HG03432 (cell line): ENCODE data around the gene LY6G6D.
"Not testable (repeated sequence)": the region's sequence is repeated elsewhere in the genome, so short reads cannot be mapped to it uniquely, and the experiment has no call there.

Experiments
- ATAC-seq: cut with Tn5 transposase; IDR thresholded peaks from one replicate; pipeline ENCODE4 v1.9.1; 2021; ENCODE audit warnings: mild to moderate bottlenecking, moderate library complexity; ENCODE audit not compliant: unreplicated experiment

LY6G6D gene

GRCh38 chr6:31691564-31692108 is 23.5 kb upstream of the LY6G6D start:
- ATAC-seq: no peak

GRCh38 chr6:31692353-31692752 is 22.8 kb upstream of the LY6G6D start:
- no peak for ATAC-seq

GRCh38 chr6:31692886-31693285 is 22.3 kb upstream of the LY6G6D start:
- ATAC-seq: no peak

GRCh38 chr6:31693535-31693934 is 21.6 kb upstream of the LY6G6D start:
- no peak for ATAC-seq

- ATAC-seq: no peak
Observed at GRCh38 chr6:31697555-31697954, 17.6 kb upstream of the LY6G6D start.

- no peak for ATAC-seq
Observed at GRCh38 chr6:31700740-31701401, 14.3 kb upstream of the LY6G6D start.

- ATAC-seq: no peak
Observed at GRCh38 chr6:31701666-31702404, 13.3 kb upstream of the LY6G6D start.

GRCh38 chr6:31702405-31702818 is 12.7 kb upstream of the LY6G6D start:
- peak; percentile 3 for ATAC-seq

GRCh38 chr6:31702819-31703716 is 12.1 kb upstream of the LY6G6D start, which contains the start of gene ABHD16A:
TSS of gene ABHD16A (minus strand) at chr6:31703324. CDS start at chr6:31703281, 43 bp downstream.
- ATAC-seq: peak; percentile 88

GRCh38 chr6:31705931-31706330 is 9.2 kb upstream of the LY6G6D start:
- no peak for ATAC-seq

GRCh38 chr6:31706599-31706998 is 8.5 kb upstream of the LY6G6D start, which contains the start of gene LY6G6F:
TSS of gene LY6G6F (plus strand) at chr6:31706866. CDS start at chr6:31706907, 41 bp downstream.
- ATAC-seq: no peak

- ATAC-seq: no peak
Observed at GRCh38 chr6:31707701-31708100, 7.4 kb upstream of the LY6G6D start.

GRCh38 chr6:31708224-31708623 is 6.9 kb upstream of the LY6G6D start:
- ATAC-seq: no peak

- ATAC-seq: not testable (repeated sequence)
Observed at GRCh38 chr6:31709157-31709556, 6.0 kb upstream of the LY6G6D start.

GRCh38 chr6:31710523-31711219 is 4.5 kb upstream of the LY6G6D start:
- ATAC-seq: no peak

GRCh38 chr6:31711233-31711632 is 3.9 kb upstream of the LY6G6D start:
- ATAC-seq: no peak

- no peak for ATAC-seq
Observed at GRCh38 chr6:31712296-31712695, 2.9 kb upstream of the LY6G6D start.

GRCh38 chr6:31713465-31713864 is 1.7 kb upstream of the LY6G6D start:
- no peak for ATAC-seq

GRCh38 chr6:31713991-31714684 is 1.0 kb upstream of the LY6G6D start:
- no peak for ATAC-seq
